IPS-15b (cell line): ENCODE results near the gene ERBB3.

Source experiments
- H3K27me3 ChIP-seq: one replicate; pipeline ENCODE4 v1.6.1; 2013; ENCODE audit warnings: low read length; ENCODE audit not compliant: control insufficient read depth, insufficient read depth
- H3K36me3 ChIP-seq: one replicate; pipeline ENCODE4 v1.6.1; 2013; ENCODE audit warnings: low read length; ENCODE audit not compliant: control insufficient read depth, insufficient read depth
- H3K4me1 ChIP-seq: one replicate; pipeline ENCODE4 v1.6.1; 2013; ENCODE audit warnings: mild to moderate bottlenecking, low read length; ENCODE audit not compliant: control insufficient read depth, insufficient read depth
- H3K4me3 ChIP-seq: one replicate; pipeline ENCODE4 v1.5.1; 2013; ENCODE audit warnings: low read depth, low read length
- H3K9ac ChIP-seq: one replicate; pipeline ENCODE4 v1.6.1; 2013; ENCODE audit warnings: low read depth, mild to moderate bottlenecking, low read length
- H3K9me3 ChIP-seq: one replicate; pipeline ENCODE4 v1.6.1; 2013; ENCODE audit warnings: mild to moderate bottlenecking, low read length; ENCODE audit not compliant: control insufficient read depth, insufficient read depth

The ERBB3 gene

DNA sequence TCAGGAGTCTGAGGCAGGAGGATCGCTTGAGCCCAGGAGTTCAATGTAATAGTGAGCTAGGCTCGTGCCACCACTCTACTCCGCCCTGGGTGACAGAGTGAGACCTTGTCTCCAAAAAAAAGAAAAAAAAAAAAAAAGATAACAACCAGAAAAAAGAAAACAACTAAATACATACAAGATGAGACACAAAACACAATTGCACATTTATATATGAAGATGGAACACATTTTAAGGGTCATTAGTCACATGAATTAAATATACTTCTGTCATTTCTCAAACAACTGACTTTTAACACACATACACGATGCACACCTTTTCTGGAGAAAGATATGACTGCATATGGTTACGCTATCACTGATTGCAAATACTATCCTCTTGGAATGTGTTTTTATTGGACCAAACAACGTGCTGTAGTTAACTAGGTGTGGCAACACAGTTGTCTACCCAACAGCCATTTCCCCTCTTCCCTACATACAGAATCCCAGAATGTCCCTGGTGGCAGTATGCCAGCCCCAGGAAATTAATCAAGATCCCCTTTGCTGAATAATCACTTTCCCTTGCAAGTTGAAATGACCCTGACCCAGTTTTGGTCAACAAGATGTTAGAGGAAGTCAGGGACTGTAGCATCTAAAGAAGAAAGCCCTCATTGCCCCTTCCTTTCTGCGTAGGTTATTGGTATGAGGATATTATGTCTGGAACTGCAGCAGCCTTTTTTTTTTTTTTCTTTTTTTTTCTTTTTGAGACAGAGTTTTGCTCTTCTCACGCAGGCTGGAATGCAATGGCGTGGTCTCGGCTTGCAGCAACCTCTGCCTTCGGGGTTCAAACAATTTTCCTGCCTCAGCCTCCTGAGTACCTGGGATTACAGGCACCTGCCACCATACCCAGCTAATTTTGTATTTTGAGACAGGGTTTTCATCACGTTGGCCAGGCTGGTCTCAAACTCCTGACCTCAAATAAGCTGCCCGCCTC, 66.8 kb downstream of the ERBB3 start:
- no peaks in the 10 kb centered on the region for H3K4me1 ChIP-seq
- H3K4me3 ChIP-seq = no peak overlapping the region
- H3K27me3 ChIP-seq = no peaks in the 10 kb centered on the region
- no peak overlapping the region for H3K9ac ChIP-seq
- peaks cover 22% of the 10 kb centered on the region for H3K36me3 ChIP-seq
- H3K9me3 ChIP-seq = no peaks in the 10 kb centered on the region

DNA sequence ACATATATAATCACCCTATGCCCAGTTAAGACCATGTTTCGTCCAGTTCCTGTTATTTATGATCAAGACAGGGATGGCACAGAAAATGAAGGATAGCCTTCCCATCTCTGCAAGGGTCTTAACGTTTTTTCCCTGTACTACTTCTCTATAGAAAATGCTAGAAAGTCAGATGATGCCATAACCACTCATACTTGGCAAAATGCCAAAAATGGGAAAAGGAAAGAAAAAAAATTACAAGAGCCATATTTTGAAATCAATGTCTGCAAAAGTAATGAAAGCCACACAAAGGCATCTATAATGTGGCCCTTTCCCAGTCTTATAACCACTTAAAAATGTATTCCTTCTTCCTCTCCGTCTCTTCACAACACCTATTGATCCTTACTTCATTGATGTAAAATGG, 70.6 kb downstream of the ERBB3 start:
- Histone ChIP-seq H3K27me3 (no peaks in the 10 kb centered on the region), H3K36me3 (peaks cover 10% of the 10 kb centered on the region), H3K9me3 (no peaks in the 10 kb centered on the region), H3K9ac (no peak overlapping the region), H3K4me3 (no peak overlapping the region), H3K4me1 (peaks cover 2% of the 10 kb centered on the region)

DNA sequence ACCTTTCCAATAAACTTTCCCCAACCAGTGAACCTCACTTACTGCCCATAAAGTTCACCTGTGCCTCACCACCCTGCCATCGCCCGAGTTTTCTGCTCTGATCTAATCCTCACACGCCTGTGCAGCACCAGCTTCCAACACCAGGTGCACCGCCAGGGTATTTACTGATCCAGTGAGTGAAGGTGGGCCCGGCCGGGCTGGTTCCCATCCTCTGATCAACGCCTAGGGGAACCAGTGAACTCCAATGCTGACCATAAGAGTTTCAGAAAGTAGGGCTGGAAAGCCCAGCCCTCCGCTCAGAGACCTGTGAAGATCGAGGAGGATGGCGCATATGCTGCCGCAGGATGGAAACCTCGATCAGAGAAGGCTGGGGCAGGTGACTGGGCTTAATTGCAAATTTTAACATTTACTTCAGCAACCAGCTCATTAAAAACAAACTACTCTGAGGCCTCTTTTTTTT, 71.7 kb downstream of the ERBB3 start:
- H3K4me3 ChIP-seq = peak overlapping the region; percentile 82
- H3K36me3 ChIP-seq = peaks cover 14% of the 10 kb centered on the region
- no peaks in the 10 kb centered on the region for H3K9me3 ChIP-seq
- H3K4me1 ChIP-seq = peaks cover 2% of the 10 kb centered on the region
- no peaks in the 10 kb centered on the region for H3K27me3 ChIP-seq
- peak overlapping the region; percentile 89 for H3K9ac ChIP-seq

DNA sequence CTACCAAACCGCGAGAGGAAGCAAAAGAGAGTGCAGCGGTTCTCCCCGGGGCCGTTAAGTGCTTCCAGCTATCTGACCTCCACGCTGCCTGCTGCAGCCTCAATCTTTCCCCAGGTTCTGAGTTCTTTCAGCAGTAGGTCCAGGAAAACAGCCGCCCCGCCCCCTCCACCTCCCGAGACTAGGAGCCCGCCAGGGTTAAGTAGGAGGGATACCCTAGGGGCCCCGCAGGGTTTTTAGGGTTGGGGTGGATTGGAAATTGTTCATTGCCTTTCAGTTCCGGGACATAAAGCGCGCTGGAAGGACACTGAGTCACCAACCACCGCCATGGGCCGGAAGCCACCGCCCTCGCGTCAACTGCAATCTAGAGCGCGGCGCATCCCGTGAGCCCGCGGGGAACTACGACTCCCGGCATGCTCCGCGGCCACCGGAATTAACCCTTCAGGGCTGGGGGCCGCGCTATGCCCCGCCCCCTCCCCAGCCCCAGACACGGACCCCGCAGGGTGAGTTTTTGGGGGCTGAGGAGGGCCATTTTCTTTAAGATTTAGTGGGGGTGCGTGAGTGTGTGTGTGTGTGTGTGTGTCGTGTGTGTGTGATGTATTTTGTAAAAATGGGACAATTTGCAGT, 72.3 kb downstream of the ERBB3 start, which contains the start of gene MYL6B:
Gene MYL6B (plus strand): TSS at position 456 of the 624 bp plus-strand sequence. CDS start 1,332 bp downstream, outside the sequence.
- Histone ChIP-seq H3K4me3 (peak within 1 kb of the TSS; percentile 82), H3K9me3 (no peaks in the 10 kb centered on the region), H3K9ac (peak within 1 kb of the TSS; percentile 89), H3K4me1 (peaks cover 3% of the 10 kb centered on the region), H3K36me3 (peaks cover 14% of the 10 kb centered on the region), H3K27me3 (no peaks in the 10 kb centered on the region)
